GM19372 (cell line): Measurements from ENCODE around the gene BRK1.
"Not testable (repeated sequence)": the region's sequence is repeated elsewhere in the genome, so short reads cannot be mapped to it uniquely, and the experiment has no call there.

ENCODE experiments used
- ATAC-seq: cut with Tn5 transposase; IDR thresholded peaks from one replicate; pipeline ENCODE4 v1.9.1; 2021; ENCODE audit warnings: mild to moderate bottlenecking, low read depth, moderate library complexity; ENCODE audit not compliant: unreplicated experiment

Gene BRK1

GRCh38 chr3:10115326-10116137 lies at the start of gene BRK1:
Gene BRK1 (plus strand): TSS chr3:10115675. CDS start chr3:10115702, 27 bp downstream.
- peak; percentile 90 for ATAC-seq

GRCh38 chr3:10070077-10070476 lies 45.4 kb upstream of the BRK1 start:
- not testable (repeated sequence) for ATAC-seq

- ATAC-seq = no peak
Measured at GRCh38 chr3:10074666-10075065, 40.8 kb upstream of the BRK1 start.

- no peak for ATAC-seq
Measured at GRCh38 chr3:10081871-10082270, 33.6 kb upstream of the BRK1 start.

GRCh38 chr3:10085738-10086137 lies 29.7 kb upstream of the BRK1 start:
- no peak for ATAC-seq

- ATAC-seq = no peak
Measured at GRCh38 chr3:10088256-10088655, 27.2 kb upstream of the BRK1 start.

- ATAC-seq = no peak
Measured at GRCh38 chr3:10090179-10090578, 25.3 kb upstream of the BRK1 start.

GRCh38 chr3:10090774-10091173 lies 24.7 kb upstream of the BRK1 start:
- ATAC-seq = not testable (repeated sequence)

GRCh38 chr3:10091387-10091786 lies 24.1 kb upstream of the BRK1 start:
- ATAC-seq = not testable (repeated sequence)

- no peak for ATAC-seq
Measured at GRCh38 chr3:10093678-10094077, 21.8 kb upstream of the BRK1 start.

- no peak for ATAC-seq
Measured at GRCh38 chr3:10099041-10099440, 16.4 kb upstream of the BRK1 start.

GRCh38 chr3:10106919-10107318 lies 8.6 kb upstream of the BRK1 start:
- no peak for ATAC-seq

GRCh38 chr3:10108091-10108490 lies 7.4 kb upstream of the BRK1 start, which contains the start of gene FANCD2OS:
Gene FANCD2OS (minus strand): TSS chr3:10108255. CDS start chr3:10104774, 3,481 bp downstream.
- ATAC-seq = no peak

GRCh38 chr3:10116138-10116460 lies 624 bp downstream of the BRK1 start:
- ATAC-seq = no peak

- ATAC-seq = no peak
Measured at GRCh38 chr3:10116928-10117327, 1.5 kb downstream of the BRK1 start.

- ATAC-seq = no peak
Measured at GRCh38 chr3:10119376-10119775, 3.9 kb downstream of the BRK1 start.

GRCh38 chr3:10121064-10121463 lies 5.6 kb downstream of the BRK1 start:
- no peak for ATAC-seq

GRCh38 chr3:10122724-10123123 lies 7.2 kb downstream of the BRK1 start:
- no peak for ATAC-seq

- not testable (repeated sequence) for ATAC-seq
Measured at GRCh38 chr3:10135872-10136271, 20.4 kb downstream of the BRK1 start.

GRCh38 chr3:10136426-10137005 lies 21.0 kb downstream of the BRK1 start:
- no peak for ATAC-seq

- no peak for ATAC-seq
Measured at GRCh38 chr3:10137178-10137577, 21.7 kb downstream of the BRK1 start.

- ATAC-seq = no peak
Measured at GRCh38 chr3:10140996-10141546, 25.6 kb downstream of the BRK1 start.
